T-helper 1 cell treated with Interleukin-12 subunit alpha and Interleukin-12 subunit beta and Interleukin-4 antibody, amounts not matched to agents 30 ng/mL and 1 ng/mL, for 36 hours (primary cell): Measurements from ENCODE around the gene CC2D2A. TPM values are rescaled to one million over a fixed set of nuclear protein-coding genes. Genes with fewer than 3 reads are reported as not detected.
"Not testable (repeated sequence)": the region's sequence is repeated elsewhere in the genome, so short reads cannot be mapped to it uniquely, and the experiment has no call there.

Experiments used
- intact Hi-C: fragments of 100-400 bp; cut with micrococcal nuclease; formaldehyde crosslinking; loops from one replicate; pipeline ENCODE4 v1.15.1; 2024
- total RNA-seq: library from RNA; stranded (reverse); gene quantifications from 2 replicates; pipeline ENCODE4 v1.2.3, GENCODE V29; 2022

CC2D2A gene
- total RNA-seq, 1 donor from 2014 or later = not detected

- intact Hi-C loops = no loop called here
These were observed 86.9 kb downstream of the CC2D2A start for GRCh38 chr4:15556511-15557092.

- intact Hi-C loops = no loop called here
These were observed 88.3 kb downstream of the CC2D2A start for GRCh38 chr4:15557786-15558550.

- intact Hi-C loops = no loop called here
These were observed 88.9 kb downstream of the CC2D2A start for GRCh38 chr4:15558561-15558960.

- intact Hi-C loops = no loop called here
These were observed 92.4 kb downstream of the CC2D2A start for GRCh38 chr4:15562114-15562513.

- intact Hi-C loops = no loop called here
These were observed 92.9 kb downstream of the CC2D2A start for GRCh38 chr4:15562623-15563022.

- intact Hi-C loops = no loop called here
These were observed 94.2 kb downstream of the CC2D2A start for GRCh38 chr4:15563871-15564270.

- intact Hi-C loops = no loop called here
These were observed 99.1 kb downstream of the CC2D2A start for GRCh38 chr4:15568821-15569220.

GRCh38 chr4:15569746-15570145 is 100.1 kb downstream of the CC2D2A start:
- intact Hi-C loops = no loop called here

- intact Hi-C loops = no loop called here
These were observed 106.3 kb downstream of the CC2D2A start for GRCh38 chr4:15575966-15576365.

- intact Hi-C loops = no loop called here
These were observed 107.8 kb downstream of the CC2D2A start for GRCh38 chr4:15577508-15577907.

- intact Hi-C loops = no loop called here
These were observed 115.1 kb downstream of the CC2D2A start for GRCh38 chr4:15584785-15585184.

- intact Hi-C loops = no loop called here
These were observed 115.6 kb downstream of the CC2D2A start for GRCh38 chr4:15585331-15585730.

- intact Hi-C loops = no loop called here
These were observed 116.4 kb downstream of the CC2D2A start for GRCh38 chr4:15586066-15586465.

GRCh38 chr4:15587649-15588048 is 118.0 kb downstream of the CC2D2A start:
- intact Hi-C loops = no loop called here

- intact Hi-C loops = no loop called here
These were observed 123.1 kb downstream of the CC2D2A start for GRCh38 chr4:15592799-15593198.

GRCh38 chr4:15598644-15599043 is 129.0 kb downstream of the CC2D2A start:
- intact Hi-C loops = no loop called here

- intact Hi-C loops = no loop called here
These were observed 130.5 kb downstream of the CC2D2A start for GRCh38 chr4:15600176-15600575.

GRCh38 chr4:15601862-15602261 is 132.2 kb downstream of the CC2D2A start:
- intact Hi-C loops = no loop called here

GRCh38 chr4:15605537-15605936 is 135.9 kb downstream of the CC2D2A start:
- intact Hi-C loops = no loop called here

- intact Hi-C loops = no loop called here
These were observed 141.2 kb downstream of the CC2D2A start for GRCh38 chr4:15610855-15611254.

GRCh38 chr4:15612136-15612535 is 142.5 kb downstream of the CC2D2A start:
- intact Hi-C loops = no loop called here

- intact Hi-C loops = not testable (repeated sequence)
These were observed 145.2 kb downstream of the CC2D2A start for GRCh38 chr4:15614891-15615290.

- intact Hi-C loops = not testable (repeated sequence)
These were observed 147.7 kb downstream of the CC2D2A start for GRCh38 chr4:15617407-15617806.
